Kidney (tissue), 14 donors: ENCODE results near the gene NTNG1. TPM values are rescaled to one million over a fixed set of nuclear protein-coding genes. Genes with fewer than 3 reads are reported as not detected.

Source experiments
- DNase-seq, 5 donors: peaks; one replicate each; pipeline ENCODE4 v3.0.0-alpha.2; 2013 to 2020
- FAIRE-seq: peaks from 2 replicates; lab custom pipeline; 2012; peaks lifted over from hg19 to GRCh38; lab: Jason Lieb, UNC
- H3K27ac ChIP-seq, 2 donors: one replicate each; pipeline ENCODE4 v1.7.0; 2013; ENCODE audit warnings: low read depth in 2 of 2, low read length in 2 of 2, inconsistent platforms in 1 of 2
- H3K27me3 ChIP-seq: one replicate; pipeline ENCODE4 v1.7.1; 2013; ENCODE audit warnings: low read length, inconsistent platforms; ENCODE audit not compliant: control insufficient read depth, insufficient read depth
- H3K36me3 ChIP-seq, 3 donors: one replicate each; pipeline versions ENCODE4 v1.7.0 to v1.7.1; 2013; ENCODE audit warnings: low read length in 3 of 3, control low read depth in 1 of 3, inconsistent platforms in 1 of 3; ENCODE audit not compliant: insufficient read depth in 3 of 3, control insufficient read depth in 2 of 3
- H3K4me1 ChIP-seq, 3 donors: one replicate each; pipeline versions ENCODE4 v1.7.0 to v1.7.1; 2013; ENCODE audit warnings: low read length in 3 of 3, inconsistent platforms in 1 of 3, low read depth in 1 of 3; ENCODE audit not compliant: control insufficient read depth in 2 of 3, insufficient read depth in 2 of 3
- H3K4me3 ChIP-seq, 3 donors: one replicate each; pipeline versions ENCODE4 v1.7.0 to v1.8.1; 2013; ENCODE audit warnings: low read length in 3 of 3, control low read depth in 1 of 3, inconsistent platforms in 1 of 3
- H3K9ac ChIP-seq, 3 donors: one replicate each; pipeline versions ENCODE4 v1.7.0 to v1.7.1; 2013; ENCODE audit warnings: low read length in 3 of 3, control low read depth in 1 of 3, inconsistent platforms in 1 of 3
- H3K9me3 ChIP-seq, 3 donors: one replicate each; pipeline versions ENCODE4 v1.7.0 to v1.7.1; 2013; ENCODE audit warnings: low read length in 3 of 3, control low read depth in 1 of 3, inconsistent platforms in 1 of 3; ENCODE audit not compliant: control insufficient read depth in 2 of 3, insufficient read depth in 1 of 3
- CTCF ChIP-seq: IDR thresholded peaks from 3 replicates; pipeline ENCODE4 v1.5.1; 2012; ENCODE audit warnings: mild to moderate bottlenecking, moderate library complexity, borderline replicate concordance; ENCODE audit not compliant: insufficient read depth; ENCODE audit errors: extremely low read depth
- intact Hi-C: fragments of 100-400 bp; cut with DNase I; formaldehyde crosslinking; loops from one replicate; pipeline ENCODE4 v1.11.1; 2022
- polyA plus RNA-seq: library from polyadenylated mRNA; stranded (reverse); fragments of 350-450 nt; fragmentation: Illumina TruSeq; extraction: RNeasy Lipid Tissue Mini Kit (QIAGEN cat#74804); gene quantifications from one replicate; pipeline ENCODE4 v1.2.3, GENCODE V29; 2014; ENCODE audit warnings: low read depth, low replicate concordance; ENCODE audit not compliant: insufficient read depth
- total RNA-seq: library from RNA; stranded (reverse); fragmentation: NEBNext Ultra II Directional; extraction: Animal tissue kit (Norgen Biotek cat#: 25700); gene quantifications from one replicate; pipeline ENCODE4 v1.2.1, GENCODE V29; 2021
- donor health status: control.
- donor health status: control.
- donor health status: control.
- donor health status: control.
- donor health status: control.
- donor health status: DM: yes; HTN: yes; CAD: no.
- donor health status: Normal renal cell carcinoma (clear cell type).

NTNG1 gene
- total and polyA plus RNA-seq, 2 donors from 2014 or later: 2.8 to 7.7 TPM

GRCh38 chr1:107501081-107501605 is 360.3 kb downstream of the NTNG1 start:
- no peak for DNase-seq
- H3K4me3 ChIP-seq: no peak overlapping the region
- no peak for FAIRE-seq
- H3K27me3 ChIP-seq: no peaks in the 10 kb centered on the region
- H3K9ac ChIP-seq: no peak overlapping the region
- no peak for TF ChIP-seq CTCF
- no peaks in the 10 kb centered on the region for H3K36me3 ChIP-seq
- no peak overlapping the region for H3K27ac ChIP-seq
- no peaks in the 10 kb centered on the region for H3K4me1 ChIP-seq
- no peaks in the 10 kb centered on the region for H3K9me3 ChIP-seq
- intact Hi-C loops: no loop called here

GRCh38 chr1:107510347-107510746 is 369.5 kb downstream of the NTNG1 start:
- H3K4me1 ChIP-seq: no peaks in the 10 kb centered on the region
- H3K36me3 ChIP-seq: no peaks in the 10 kb centered on the region
- no peaks in the 10 kb centered on the region for H3K27me3 ChIP-seq
- no peak for TF ChIP-seq CTCF
- H3K4me3 ChIP-seq: no peak overlapping the region
- FAIRE-seq (no peak), DNase-seq (no peak)
- intact Hi-C loops: no loop called here
- peaks cover 0 to 2% (median 0%) of the 10 kb centered on the region in 3 donors for H3K9me3 ChIP-seq
- no peak overlapping the region for H3K27ac ChIP-seq
- no peak overlapping the region for H3K9ac ChIP-seq

- intact Hi-C loops: no loop called here
- Histone ChIP-seq H3K36me3 (no peaks in the 10 kb centered on the region), H3K27ac (no peak overlapping the region), H3K9me3 (peaks cover 0 to 2% (median 0%) of the 10 kb centered on the region in 3 donors), H3K4me1 (no peaks in the 10 kb centered on the region), H3K27me3 (no peaks in the 10 kb centered on the region), H3K9ac (no peak overlapping the region), H3K4me3 (no peak overlapping the region)
- no peak for DNase-seq
- no peak for FAIRE-seq
- TF ChIP-seq CTCF: no peak
Measured at GRCh38 chr1:107512836-107513235, 372.0 kb downstream of the NTNG1 start.

- intact Hi-C loops: no loop called here
- H3K36me3 ChIP-seq: no peaks in the 10 kb centered on the region
- H3K4me1 ChIP-seq: no peaks in the 10 kb centered on the region
- no peak for DNase-seq
- no peak for TF ChIP-seq CTCF
- H3K9me3 ChIP-seq: peaks cover 0 to 2% (median 0%) of the 10 kb centered on the region in 3 donors
- no peak overlapping the region for H3K27ac ChIP-seq
- no peaks in the 10 kb centered on the region for H3K27me3 ChIP-seq
- no peak overlapping the region for H3K4me3 ChIP-seq
- FAIRE-seq: no peak
- H3K9ac ChIP-seq: no peak overlapping the region
Measured at GRCh38 chr1:107514841-107515240, 374.0 kb downstream of the NTNG1 start.
